ENCODE data around the gene TEDC2. TPM values are rescaled to one million over a fixed set of nuclear protein-coding genes. Genes with fewer than 3 reads are reported as not detected.

TEDC2 gene, protein sequence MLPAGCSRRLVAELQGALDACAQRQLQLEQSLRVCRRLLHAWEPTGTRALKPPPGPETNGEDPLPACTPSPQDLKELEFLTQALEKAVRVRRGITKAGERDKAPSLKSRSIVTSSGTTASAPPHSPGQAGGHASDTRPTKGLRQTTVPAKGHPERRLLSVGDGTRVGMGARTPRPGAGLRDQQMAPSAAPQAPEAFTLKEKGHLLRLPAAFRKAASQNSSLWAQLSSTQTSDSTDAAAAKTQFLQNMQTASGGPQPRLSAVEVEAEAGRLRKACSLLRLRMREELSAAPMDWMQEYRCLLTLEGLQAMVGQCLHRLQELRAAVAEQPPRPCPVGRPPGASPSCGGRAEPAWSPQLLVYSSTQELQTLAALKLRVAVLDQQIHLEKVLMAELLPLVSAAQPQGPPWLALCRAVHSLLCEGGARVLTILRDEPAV
- total RNA-seq, result 10 to 100 TPM in 1 of 4 donors, 1 to 10 TPM in 3; 1.4 to 13.2 (median 3.7) TPM

DNA sequence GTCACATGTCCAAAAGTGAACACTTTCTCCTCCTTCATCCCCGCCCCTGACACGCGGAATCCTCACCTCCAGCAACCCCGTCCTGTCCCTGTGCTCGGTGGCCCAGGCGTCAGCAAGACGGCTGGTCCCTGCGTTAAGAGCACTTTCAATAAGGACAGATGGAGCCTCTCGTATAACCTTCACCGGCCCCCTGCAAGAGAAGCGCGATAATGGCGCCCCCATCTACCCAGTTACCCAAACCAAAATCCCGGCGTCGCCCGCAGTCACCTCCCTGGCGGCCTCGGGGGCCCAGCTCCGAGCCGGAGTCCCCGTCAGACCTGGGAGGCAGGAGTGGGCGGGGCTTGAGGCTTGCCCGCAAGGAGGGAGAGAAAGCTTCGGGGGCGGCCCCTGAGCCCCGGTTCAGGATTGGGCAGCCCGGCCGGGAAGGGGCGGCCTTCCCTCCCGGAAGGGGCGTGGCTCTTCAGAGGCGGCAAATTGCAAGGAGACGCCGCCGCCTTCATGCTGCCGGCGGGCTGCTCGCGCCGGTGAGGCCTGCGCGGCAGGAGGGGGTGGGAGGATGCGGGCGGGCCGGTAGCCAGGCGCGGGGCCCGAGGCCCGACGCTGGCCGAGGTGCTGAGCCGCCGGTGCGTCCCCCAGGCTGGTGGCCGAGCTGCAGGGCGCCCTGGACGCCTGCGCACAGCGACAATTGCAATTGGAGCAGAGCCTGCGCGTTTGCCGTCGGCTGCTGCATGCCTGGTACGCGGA lies at the start of gene TEDC2:
TSS of gene TEDC2 (plus strand) at position 463 of the 744 bp plus-strand sequence. CDS start at position 499, 36 bp downstream.
- Histone ChIP-seq H3K27ac (peak within 1 kb of the TSS in 1 of 4 donors; percentile 49), H3K4me1 (peaks cover 0 to 17% (median 6%) of the 10 kb centered on the region in 4 donors), H3K9me3 (no peaks in the 10 kb centered on the region), H3K4me3 (peak within 1 kb of the TSS; percentile 37 to 66 (median 60)), H3K27me3 (no peaks in the 10 kb centered on the region), H3K36me3 (no peaks in the 10 kb centered on the region)
- TF ChIP-seq, protein P1, sequence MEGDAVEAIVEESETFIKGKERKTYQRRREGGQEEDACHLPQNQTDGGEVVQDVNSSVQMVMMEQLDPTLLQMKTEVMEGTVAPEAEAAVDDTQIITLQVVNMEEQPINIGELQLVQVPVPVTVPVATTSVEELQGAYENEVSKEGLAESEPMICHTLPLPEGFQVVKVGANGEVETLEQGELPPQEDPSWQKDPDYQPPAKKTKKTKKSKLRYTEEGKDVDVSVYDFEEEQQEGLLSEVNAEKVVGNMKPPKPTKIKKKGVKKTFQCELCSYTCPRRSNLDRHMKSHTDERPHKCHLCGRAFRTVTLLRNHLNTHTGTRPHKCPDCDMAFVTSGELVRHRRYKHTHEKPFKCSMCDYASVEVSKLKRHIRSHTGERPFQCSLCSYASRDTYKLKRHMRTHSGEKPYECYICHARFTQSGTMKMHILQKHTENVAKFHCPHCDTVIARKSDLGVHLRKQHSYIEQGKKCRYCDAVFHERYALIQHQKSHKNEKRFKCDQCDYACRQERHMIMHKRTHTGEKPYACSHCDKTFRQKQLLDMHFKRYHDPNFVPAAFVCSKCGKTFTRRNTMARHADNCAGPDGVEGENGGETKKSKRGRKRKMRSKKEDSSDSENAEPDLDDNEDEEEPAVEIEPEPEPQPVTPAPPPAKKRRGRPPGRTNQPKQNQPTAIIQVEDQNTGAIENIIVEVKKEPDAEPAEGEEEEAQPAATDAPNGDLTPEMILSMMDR (IDR thresholded peaks at IDR 0.05), result no peak
- TF ChIP-seq POLR2A (IDR thresholded peaks at IDR 0.05), result no peak
- peak; percentile 97 to 99 (median 98) for DNase-seq

DNA sequence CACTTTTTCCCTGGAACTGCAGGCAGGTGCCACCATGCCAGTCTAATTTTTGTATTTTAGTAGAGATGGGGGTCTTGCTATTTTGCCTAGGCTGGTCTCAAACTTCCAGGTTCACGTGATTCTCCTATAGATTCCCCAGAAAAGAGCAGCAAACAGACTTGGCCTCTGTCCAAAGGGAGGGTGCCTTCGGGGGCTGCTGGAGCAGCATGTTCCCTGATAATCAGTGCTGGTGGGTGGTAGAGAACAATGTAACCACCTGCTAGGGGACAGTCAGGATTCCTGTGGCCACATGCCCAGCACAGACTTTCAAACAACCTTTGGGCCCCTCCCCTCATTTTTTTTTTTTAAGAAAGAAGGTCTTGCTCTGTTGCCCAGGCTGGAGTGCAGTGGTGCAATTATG lies 44.8 kb upstream of the TEDC2 start:
- no peaks in the 10 kb centered on the region for H3K9me3 ChIP-seq
- H3K4me3 ChIP-seq, result no peak overlapping the region
- no peaks in the 10 kb centered on the region for H3K27me3 ChIP-seq
- TF ChIP-seq, protein P1 (IDR thresholded peaks at IDR 0.05), result no peak
- TF ChIP-seq POLR2A (IDR thresholded peaks at IDR 0.05), result no peak
- no peak overlapping the region for H3K27ac ChIP-seq
- H3K4me1 ChIP-seq, result no peaks in the 10 kb centered on the region
- no peaks in the 10 kb centered on the region for H3K36me3 ChIP-seq
- DNase-seq, result no peak

DNA sequence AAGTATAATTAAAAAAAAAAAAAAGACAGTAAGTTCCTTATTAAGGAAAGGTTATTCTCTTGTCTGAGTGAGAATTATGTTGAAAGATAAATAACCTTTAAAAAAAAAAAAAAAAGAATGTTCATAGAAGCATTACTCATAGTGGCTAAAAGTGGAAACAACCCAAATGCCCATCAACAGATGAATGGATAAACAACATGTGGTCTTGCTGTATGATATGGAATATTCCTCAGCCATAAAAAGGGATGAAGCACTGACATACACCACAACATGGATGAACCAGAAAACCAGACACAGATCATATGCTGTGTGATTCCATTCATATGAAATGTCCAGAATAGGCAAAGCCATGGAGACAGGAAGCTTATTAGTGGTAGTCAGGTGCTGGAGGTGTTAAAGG lies 39.9 kb upstream of the TEDC2 start:
- Histone ChIP-seq H3K4me1 (no peaks in the 10 kb centered on the region), H3K36me3 (no peaks in the 10 kb centered on the region), H3K27me3 (no peaks in the 10 kb centered on the region), H3K9me3 (no peaks in the 10 kb centered on the region), H3K4me3 (no peak overlapping the region), H3K27ac (no peak overlapping the region)
- TF ChIP-seq, protein P1 (IDR thresholded peaks at IDR 0.05), result no peak
- no peak for TF ChIP-seq POLR2A (IDR thresholded peaks at IDR 0.05)
- DNase-seq, result no peak

- H3K4me3 ChIP-seq, result no peak overlapping the region
- no peak for TF ChIP-seq POLR2A (IDR thresholded peaks at IDR 0.05)
- TF ChIP-seq, protein P1 (IDR thresholded peaks at IDR 0.05), result no peak
- no peak overlapping the region for H3K27ac ChIP-seq
- no peaks in the 10 kb centered on the region for H3K27me3 ChIP-seq
- no peaks in the 10 kb centered on the region for H3K9me3 ChIP-seq
- no peak for DNase-seq
- H3K36me3 ChIP-seq, result no peaks in the 10 kb centered on the region
- no peaks in the 10 kb centered on the region for H3K4me1 ChIP-seq
These were observed 37.6 kb upstream of the TEDC2 start for GRCh38 chr16:2422123-2422867.
